HepG2 (cell line): Measurements from ENCODE around the gene CDAN1. TPM values are rescaled to one million over a fixed set of nuclear protein-coding genes. Genes with fewer than 3 reads are reported as not detected.

Source experiments
- ATAC-seq: fragments of 200-7000 bp; cut with Tn5 transposase; 3 replicates; pipeline ENCODE4 v1.9.1; 2020; ENCODE audit warnings: mild to moderate bottlenecking, moderate library complexity
- BruUV-seq: library from RNA; stranded (reverse); fragments of 400-500 nt; replicated peaks from 2 replicates; lab custom pipeline; 2021; lab: Mats Ljungman, UMichigan
- CTCF ChIA-PET: fragments of 300-600 bp; formaldehyde crosslinking; extraction: SDS; loops from one replicate; lab custom pipeline; 2021; ENCODE audit warnings: low total read pairs, inconsistent platforms, low intra/inter-chr PET ratio; lab: Yijun Ruan, JAX
- POLR2A ChIA-PET: fragments of 350-600 bp; sonication (Branson Sonifier 250); formaldehyde crosslinking; loops from one replicate; lab custom pipeline; 2020; ENCODE audit warnings: antibody characterized with exemption, inconsistent platforms; lab: Yijun Ruan, JAX
- DNase-seq: peaks from one replicate; pipeline ENCODE4 v3.0.0-alpha.2; 2015; ENCODE audit warnings: low spot score
- FAIRE-seq: peaks from 3 replicates; lab custom pipeline; 2011; peaks lifted over from hg19 to GRCh38; lab: Jason Lieb, UNC
- H2AFZ ChIP-seq: one replicate; pipeline ENCODE4 v1.6.1; 2011; ENCODE audit warnings: low read length, inconsistent platforms
- H3K27ac ChIP-seq: fragments of 300-600 bp; 3 replicates; pipeline ENCODE4 v1.8.0; 2011; ENCODE audit warnings: mixed run types, mild to moderate bottlenecking, mixed read lengths, low read length, inconsistent platforms; ENCODE audit not compliant: insufficient read depth; ENCODE audit errors: extremely low read length
- H3K27me3 ChIP-seq, 2 experiments: fragments of 200-600 bp in 1 of 2; 2 replicates in 1 of 2; 3 replicates in 1 of 2; pipeline versions ENCODE4 v1.6.0 to v1.8.0; 2011; ENCODE audit warnings: low read length in 2 of 2, mild to moderate bottlenecking in 2 of 2, moderate library complexity in 2 of 2, inconsistent platforms in 1 of 2; ENCODE audit not compliant: insufficient read depth in 2 of 2, control insufficient read depth in 1 of 2
- H3K36me3 ChIP-seq, 2 experiments: fragments of 200-600 bp in 1 of 2; replicated peaks in 1 of 2; 2 replicates in 1 of 2; 3 replicates in 1 of 2; pipeline versions ENCODE4 v1.5.1 to v1.8.0; 2011; ENCODE audit warnings: low read length in 2 of 2, inconsistent platforms in 1 of 2; ENCODE audit not compliant: insufficient read depth in 2 of 2, control insufficient read depth in 1 of 2
- H3K4me1 ChIP-seq: 2 replicates; pipeline ENCODE4 v1.5.1; 2012; ENCODE audit warnings: low read length, inconsistent platforms; ENCODE audit not compliant: insufficient read depth
- H3K4me2 ChIP-seq: 2 replicates; pipeline ENCODE4 v1.6.0; 2011; ENCODE audit warnings: low read depth, low read length, inconsistent platforms
- H3K4me3 ChIP-seq, 3 experiments: fragments of 200-600 bp in 1 of 3; sonication (generic), shearing (Covaris generic) in 1 of 3; replicated peaks in 1 of 3; 2 replicates each; pipeline ENCODE4 v1.5.1; 2011 to 2016; ENCODE audit warnings: low read length in 3 of 3, inconsistent platforms in 2 of 3, low read depth in 2 of 3, mild to moderate bottlenecking in 2 of 3, control low read depth in 1 of 3, mixed read lengths in 1 of 3; ENCODE audit not compliant: insufficient read depth in 1 of 3
- H3K79me2 ChIP-seq: one replicate; pipeline ENCODE4 v1.6.1; 2011; ENCODE audit warnings: low read length, inconsistent platforms; ENCODE audit not compliant: insufficient read depth
- H3K9ac ChIP-seq: 2 replicates; pipeline ENCODE4 v1.6.0; 2011; ENCODE audit warnings: mild to moderate bottlenecking, low read depth, low read length, inconsistent platforms; ENCODE audit not compliant: insufficient read depth
- H3K9me3 ChIP-seq: 2 replicates; pipeline ENCODE4 v1.5.1; 2012; ENCODE audit warnings: mild to moderate bottlenecking, low read length
- H4K20me1 ChIP-seq: 2 replicates; pipeline ENCODE4 v1.6.0; 2011; ENCODE audit warnings: inconsistent platforms, mild to moderate bottlenecking, low read length, moderate library complexity; ENCODE audit not compliant: insufficient read depth
- BRF2 ChIP-seq: sonication (generic); formaldehyde crosslinking; IDR thresholded peaks from 2 replicates; pipeline ENCODE4 v1.8.1; 2022; ENCODE audit warnings: mild to moderate bottlenecking, missing genetic modification reagents
- HNRNPUL1 ChIP-seq: fragments of 200-400 bp; formaldehyde crosslinking; IDR thresholded peaks from 2 replicates; pipeline ENCODE4 v1.6.1; 2017; ENCODE audit warnings: low read depth, mild to moderate bottlenecking, low read length, moderate library complexity
- KAT7 ChIP-seq: IDR thresholded peaks from 2 replicates; pipeline ENCODE4 v1.6.1; 2018; ENCODE audit warnings: borderline replicate concordance, missing compliant biosample characterization
- NFRKB ChIP-seq: fragments of 450-650 bp; IDR thresholded peaks from 2 replicates; pipeline ENCODE4 v1.6.1; 2017
- NFYB ChIP-seq: sonication (generic); formaldehyde crosslinking; IDR thresholded peaks from 2 replicates; pipeline ENCODE4 v1.4.0; 2020; ENCODE audit warnings: missing genetic modification reagents
- RARA ChIP-seq: IDR thresholded peaks from 2 replicates; pipeline ENCODE4 v1.6.1; 2016; ENCODE audit warnings: missing genetic modification reagents, missing compliant biosample characterization
- TCF7L2 ChIP-seq: IDR thresholded peaks from 2 replicates; pipeline ENCODE4 v1.6.1; 2011; ENCODE audit warnings: mild to moderate bottlenecking, low read depth, low read length, moderate library complexity
- ZKSCAN1 ChIP-seq: fragments of 150-350 bp; IDR thresholded peaks from 2 replicates; pipeline ENCODE4 v1.6.1; 2014; ENCODE audit warnings: low read length
- ZNF280D ChIP-seq: sonication (generic); formaldehyde crosslinking; IDR thresholded peaks from 2 replicates; pipeline ENCODE4 v1.5.1; 2020; ENCODE audit warnings: mild to moderate bottlenecking, missing genetic modification reagents
- ZNF556 ChIP-seq: sonication (generic); formaldehyde crosslinking; IDR thresholded peaks from 2 replicates; pipeline ENCODE4 v1.4.0; 2020; ENCODE audit warnings: mild to moderate bottlenecking, missing genetic modification reagents, borderline replicate concordance
- ZNF605 ChIP-seq: sonication (generic); formaldehyde crosslinking; IDR thresholded peaks from 2 replicates; pipeline ENCODE4 v1.8.0; 2022; ENCODE audit warnings: mild to moderate bottlenecking, missing genetic modification reagents
- WGBS: methylation state at CpG from one replicate; pipeline ENCODE4 v1.1.6; 2017; ENCODE audit warnings: low lambda C conversion rate; 5-methylcytosine and 5-hydroxymethylcytosine counted together
- in situ Hi-C: cut with HindIII; loops from 2 replicates; pipeline ENCODE4 v1.10.0; 2017; ENCODE audit warnings: low pct_unique_long_range_greater_than_20kb; ENCODE audit not compliant: extremely low pct_ligation_motif_present
- intact Hi-C: fragments of 100-400 bp; cut with micrococcal nuclease; formaldehyde crosslinking; loops from one replicate; pipeline ENCODE4 v1.10.0; 2022; ENCODE audit not compliant: unreplicated experiment
- polyA plus RNA-seq, 8 experiments: library from polyadenylated mRNA; depleted of rRNA in 3 of 8; stranded (reverse) in 7 of 8; unstranded in 1 of 8; fragments of >200 nt; fragmentation: Illumina TruSeq in 4 of 8; extraction: Trizol in 4 of 8; gene quantifications; 2 replicates each; pipeline versions ENCODE4 v1.2.1 to v1.2.3, GENCODE V29; 2011 to 2016; ENCODE audit warnings: low read depth in 4 of 8, missing spikeins in 1 of 8, mixed read lengths in 1 of 8; ENCODE audit not compliant: insufficient read depth in 1 of 8
- total RNA-seq, 5 experiments: library from RNA; depleted of rRNA; stranded (reverse); fragments of >200 nt; fragmentation: Illumina TruSeq; extraction: Trizol; gene quantifications; 2 replicates each; pipeline ENCODE4 v1.2.3, GENCODE V29; 2016; ENCODE audit warnings: low read depth in 1 of 5
- TF ChIP-seq, protein P1 (sequence below): sonication (generic); formaldehyde crosslinking; conservative IDR thresholded peaks from 2 replicates; pipeline ENCODE4 v1.8.1; 2023; ENCODE audit warnings: missing genetic modification reagents

The CDAN1 gene
- total and polyA plus RNA-seq, 2 of the 13 experiments (the other 11 are each of a cell fraction or from before 2014, with no cell fraction given), result 5.0 to 16.1 TPM

- peaks cover 23% of the 10 kb centered on the region for H3K4me1 ChIP-seq
- FAIRE-seq (no peak), DNase-seq (no peak), ATAC-seq (no peak)
- TF ChIP-seq RARA (CRISPR knock-in tag) (no peak), ZKSCAN1 (no peak), NFYB (CRISPR knock-in tag) (no peak), BRF2 (CRISPR knock-in tag) (no peak), KAT7 (CRISPR knock-in tag) (no peak), TCF7L2 (no peak), HNRNPUL1 (no peak), NFRKB (no peak), ZNF605 (CRISPR knock-in tag) (no peak), ZNF280D (no peak), ZNF556 (CRISPR knock-in tag) (no peak)
- TF ChIP-seq, protein P1, sequence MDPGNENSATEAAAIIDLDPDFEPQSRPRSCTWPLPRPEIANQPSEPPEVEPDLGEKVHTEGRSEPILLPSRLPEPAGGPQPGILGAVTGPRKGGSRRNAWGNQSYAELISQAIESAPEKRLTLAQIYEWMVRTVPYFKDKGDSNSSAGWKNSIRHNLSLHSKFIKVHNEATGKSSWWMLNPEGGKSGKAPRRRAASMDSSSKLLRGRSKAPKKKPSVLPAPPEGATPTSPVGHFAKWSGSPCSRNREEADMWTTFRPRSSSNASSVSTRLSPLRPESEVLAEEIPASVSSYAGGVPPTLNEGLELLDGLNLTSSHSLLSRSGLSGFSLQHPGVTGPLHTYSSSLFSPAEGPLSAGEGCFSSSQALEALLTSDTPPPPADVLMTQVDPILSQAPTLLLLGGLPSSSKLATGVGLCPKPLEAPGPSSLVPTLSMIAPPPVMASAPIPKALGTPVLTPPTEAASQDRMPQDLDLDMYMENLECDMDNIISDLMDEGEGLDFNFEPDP (CRISPR knock-in tag), result no peak
- BruUV-seq, result no TSS peak
- in situ Hi-C loops (loop anchor here (25.0 kb wide), 1 partner anchor 496 kb away; the partner anchor contains the start of gene EPB42), intact Hi-C loops (no loop called here)
- ChIA-PET POLR2A (no interaction called here), CTCF (no interaction called here)
- H3K79me2 ChIP-seq, result no peaks in the 10 kb centered on the region
- no peaks in the 10 kb centered on the region for H4K20me1 ChIP-seq
- no peak overlapping the region for H3K27ac ChIP-seq
- H2AFZ ChIP-seq, result no peak overlapping the region
- H3K9me3 ChIP-seq, result no peaks in the 10 kb centered on the region
- no peaks in the 10 kb centered on the region for H3K27me3 ChIP-seq
- 94% methylated on average over 2 of the region's 2 CpGs for WGBS
- no peak overlapping the region for H3K4me2 ChIP-seq
- no peak overlapping the region for H3K9ac ChIP-seq
- peaks cover 1 to 17% of the 10 kb centered on the region in 2 experiments; a peak in 3 of 5 replicates for H3K36me3 ChIP-seq
- H3K4me3 ChIP-seq, result no peak overlapping the region
Observed at GRCh38 chr15:42716626-42717025, 20.3 kb downstream of the CDAN1 start.
